ENCODE data around the gene ALK. TPM values are rescaled to one million over a fixed set of nuclear protein-coding genes. Genes with fewer than 3 reads are reported as not detected.

The ALK gene
- total and polyA plus RNA-seq, 12 donors, result 0.09 to 1.8 (median 0.53) TPM; not detected in 1

- Histone ChIP-seq H3K9me3 (replicated peaks in 1 of 3) (no peaks in the 10 kb centered on the region), H3K27ac (no peak overlapping the region), H3K27me3 (no peaks in the 10 kb centered on the region), H3K4me3 (no peak overlapping the region), H3K36me3 (replicated peaks in 1 of 2) (no peaks in the 10 kb centered on the region), H3K4me1 (replicated peaks in 1 of 2) (no peaks in the 10 kb centered on the region)
- WGBS, 4 donors, result 83 to 93% (median 85%) methylated on average over 4 of the region's 4 CpGs
- no peak for TF ChIP-seq POLR2A (IDR thresholded peaks at IDR 0.05)
- TF ChIP-seq CTCF (IDR thresholded peaks at IDR 0.05), result no peak
- no peak for DNase-seq
- intact Hi-C loops (cut with DNase I), result no loop called here
Observed at GRCh38 chr2:29759360-29759759, 162.0 kb downstream of the ALK start.

GRCh38 chr2:29755829-29756228 is 165.6 kb downstream of the ALK start:
- intact Hi-C loops (cut with DNase I), result no loop called here
- Histone ChIP-seq H3K27me3 (no peaks in the 10 kb centered on the region), H3K4me1 (replicated peaks in 1 of 2) (no peaks in the 10 kb centered on the region), H3K9me3 (replicated peaks in 1 of 3) (no peaks in the 10 kb centered on the region), H3K4me3 (no peak overlapping the region), H3K36me3 (replicated peaks in 1 of 2) (no peaks in the 10 kb centered on the region), H3K27ac (no peak overlapping the region)
- no peak for DNase-seq
- no peak for TF ChIP-seq CTCF (IDR thresholded peaks at IDR 0.05)
- TF ChIP-seq POLR2A (IDR thresholded peaks at IDR 0.05), result no peak
- WGBS, 4 donors, result 80 to 92% (median 90%) methylated on average over 4 to 5 of the region's 5 CpGs

- Histone ChIP-seq H3K4me3 (no peak overlapping the region), H3K9me3 (replicated peaks in 1 of 3) (no peaks in the 10 kb centered on the region), H3K27ac (no peak overlapping the region), H3K36me3 (replicated peaks in 1 of 2) (no peaks in the 10 kb centered on the region), H3K27me3 (no peaks in the 10 kb centered on the region), H3K4me1 (replicated peaks in 1 of 2) (no peaks in the 10 kb centered on the region)
- DNase-seq, result no peak
- TF ChIP-seq CTCF (IDR thresholded peaks at IDR 0.05) (no peak), POLR2A (IDR thresholded peaks at IDR 0.05) (no peak)
- intact Hi-C loops (cut with DNase I), result no loop called here
- WGBS, 4 donors, result 70 to 87% (median 82%) methylated on average over 6 to 7 of the region's 7 CpGs
Observed at GRCh38 chr2:29755233-29755632, 166.2 kb downstream of the ALK start.

GRCh38 chr2:29753671-29754444 is 167.5 kb downstream of the ALK start:
- Histone ChIP-seq H3K4me3 (no peak overlapping the region), H3K9me3 (replicated peaks in 1 of 3) (no peaks in the 10 kb centered on the region), H3K27me3 (no peaks in the 10 kb centered on the region), H3K36me3 (replicated peaks in 1 of 2) (no peaks in the 10 kb centered on the region), H3K4me1 (replicated peaks in 1 of 2) (no peaks in the 10 kb centered on the region), H3K27ac (no peak overlapping the region)
- 43 to 52% (median 49%) methylated on average over 7 to 8 of the region's 8 CpGs for WGBS, 4 donors
- intact Hi-C loops (cut with DNase I), result no loop called here
- no peak for DNase-seq
- no peak for TF ChIP-seq CTCF (IDR thresholded peaks at IDR 0.05)
- TF ChIP-seq POLR2A (IDR thresholded peaks at IDR 0.05), result no peak
